ENCODE data around the gene DYRK3.
A peak's percentile ranks its signal among the peaks of the same experiment; 100 is the strongest.

Gene DYRK3

DNA sequence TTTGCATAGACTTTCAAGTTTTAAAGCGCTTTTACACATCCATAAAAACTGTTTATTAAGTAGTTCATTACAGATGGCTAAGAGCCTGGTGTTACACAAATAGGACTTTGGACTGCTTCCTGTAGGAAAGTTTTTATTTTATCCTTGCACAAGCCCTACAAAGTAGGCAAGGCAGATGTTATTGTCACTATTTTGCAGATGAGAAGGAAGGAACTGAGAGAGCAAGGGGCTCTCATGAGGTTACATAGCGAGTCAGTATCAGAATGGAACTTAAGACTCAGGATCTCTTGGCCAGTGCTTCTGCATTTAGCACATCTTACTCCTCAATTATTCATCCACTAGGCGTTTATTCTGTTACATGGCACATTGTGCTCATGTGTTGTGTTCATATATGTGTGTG lies 46.8 kb downstream of the DYRK3 start:
- ChIA-PET POLR2A (no interaction called here), CTCF (interaction anchor here (1.0 to 3.8 kb wide), 2 partner anchors 12 to 19 kb away, joined by 3 to 24 read pairs; no protein-coding TSS in a partner anchor)
- DNase-seq (ENCODE audit: low read depth, low spot score): no peak
- no peak overlapping the region for H3K4me3 ChIP-seq (ENCODE audit: low read depth, low read length)
- TF ChIP-seq, protein P1, sequence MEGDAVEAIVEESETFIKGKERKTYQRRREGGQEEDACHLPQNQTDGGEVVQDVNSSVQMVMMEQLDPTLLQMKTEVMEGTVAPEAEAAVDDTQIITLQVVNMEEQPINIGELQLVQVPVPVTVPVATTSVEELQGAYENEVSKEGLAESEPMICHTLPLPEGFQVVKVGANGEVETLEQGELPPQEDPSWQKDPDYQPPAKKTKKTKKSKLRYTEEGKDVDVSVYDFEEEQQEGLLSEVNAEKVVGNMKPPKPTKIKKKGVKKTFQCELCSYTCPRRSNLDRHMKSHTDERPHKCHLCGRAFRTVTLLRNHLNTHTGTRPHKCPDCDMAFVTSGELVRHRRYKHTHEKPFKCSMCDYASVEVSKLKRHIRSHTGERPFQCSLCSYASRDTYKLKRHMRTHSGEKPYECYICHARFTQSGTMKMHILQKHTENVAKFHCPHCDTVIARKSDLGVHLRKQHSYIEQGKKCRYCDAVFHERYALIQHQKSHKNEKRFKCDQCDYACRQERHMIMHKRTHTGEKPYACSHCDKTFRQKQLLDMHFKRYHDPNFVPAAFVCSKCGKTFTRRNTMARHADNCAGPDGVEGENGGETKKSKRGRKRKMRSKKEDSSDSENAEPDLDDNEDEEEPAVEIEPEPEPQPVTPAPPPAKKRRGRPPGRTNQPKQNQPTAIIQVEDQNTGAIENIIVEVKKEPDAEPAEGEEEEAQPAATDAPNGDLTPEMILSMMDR (IDR thresholded peaks at IDR 0.05; ENCODE audit: insufficient read depth, low read length, missing control alignments): no peak

DNA sequence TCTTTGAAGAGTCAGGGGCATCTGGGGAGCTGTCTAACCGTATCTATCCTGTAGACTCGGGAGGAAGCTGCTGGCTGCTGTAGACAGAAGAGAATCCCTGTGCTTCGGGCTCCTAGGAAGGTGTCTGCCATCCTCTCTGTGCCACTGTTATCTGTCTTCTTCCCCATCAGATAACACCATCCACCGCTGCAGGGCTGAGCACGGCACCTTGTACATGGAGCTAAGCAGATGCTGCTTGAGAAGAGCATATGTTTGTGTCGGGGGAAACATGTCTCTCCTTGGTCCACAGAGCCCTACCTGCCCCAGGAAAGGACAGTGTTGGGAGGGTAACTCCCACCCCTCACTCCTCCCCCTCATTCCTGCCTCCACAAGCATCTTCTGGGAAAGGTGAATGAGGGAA lies 48.0 kb downstream of the DYRK3 start:
- TF ChIP-seq, protein P1 (IDR thresholded peaks at IDR 0.05; ENCODE audit: insufficient read depth, low read length, missing control alignments): no peak
- no peak for DNase-seq (ENCODE audit: low read depth, low spot score)
- CTCF ChIA-PET: interaction anchor here (0.9 to 3.8 kb wide), 5 partner anchors 8 to 229 kb away, joined by 3 to 24 read pairs (median 4); no protein-coding TSS in a partner anchor
- POLR2A ChIA-PET: no interaction called here
- no peak overlapping the region for H3K4me3 ChIP-seq (ENCODE audit: low read depth, low read length)

DNA sequence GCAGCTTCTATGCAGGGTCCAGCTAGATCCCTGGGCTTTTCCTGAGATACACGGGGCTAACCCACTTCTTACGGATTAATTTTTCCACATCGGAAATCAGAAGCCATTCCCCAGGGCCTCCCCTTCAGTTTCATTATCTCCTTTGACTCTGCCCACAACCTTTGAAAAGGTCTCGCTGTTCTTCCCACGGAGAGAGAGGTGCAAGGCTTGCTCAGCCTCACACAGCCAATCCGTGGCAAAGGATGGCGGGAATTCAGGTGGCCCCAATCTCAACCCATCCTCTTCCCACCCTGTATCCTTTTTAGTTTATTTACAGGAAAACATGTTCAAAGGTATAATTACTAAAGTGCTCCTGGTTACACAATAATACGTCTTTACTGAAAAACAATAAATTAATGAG lies 48.7 kb downstream of the DYRK3 start:
- no peak overlapping the region for H3K4me3 ChIP-seq (ENCODE audit: low read depth, low read length)
- TF ChIP-seq, protein P1 (IDR thresholded peaks at IDR 0.05; ENCODE audit: insufficient read depth, low read length, missing control alignments): no peak
- CTCF ChIA-PET: interaction anchor here (1.0 to 3.8 kb wide), 4 partner anchors 9 to 228 kb away, joined by 4 to 24 read pairs (median 6); no protein-coding TSS in a partner anchor
- no peak for DNase-seq (ENCODE audit: low read depth, low spot score)
- POLR2A ChIA-PET: interaction anchor here (1.1 to 1.4 kb wide), 2 partner anchors 11 to 22 kb away, joined by 3 to 4 read pairs; no protein-coding TSS in a partner anchor

DNA sequence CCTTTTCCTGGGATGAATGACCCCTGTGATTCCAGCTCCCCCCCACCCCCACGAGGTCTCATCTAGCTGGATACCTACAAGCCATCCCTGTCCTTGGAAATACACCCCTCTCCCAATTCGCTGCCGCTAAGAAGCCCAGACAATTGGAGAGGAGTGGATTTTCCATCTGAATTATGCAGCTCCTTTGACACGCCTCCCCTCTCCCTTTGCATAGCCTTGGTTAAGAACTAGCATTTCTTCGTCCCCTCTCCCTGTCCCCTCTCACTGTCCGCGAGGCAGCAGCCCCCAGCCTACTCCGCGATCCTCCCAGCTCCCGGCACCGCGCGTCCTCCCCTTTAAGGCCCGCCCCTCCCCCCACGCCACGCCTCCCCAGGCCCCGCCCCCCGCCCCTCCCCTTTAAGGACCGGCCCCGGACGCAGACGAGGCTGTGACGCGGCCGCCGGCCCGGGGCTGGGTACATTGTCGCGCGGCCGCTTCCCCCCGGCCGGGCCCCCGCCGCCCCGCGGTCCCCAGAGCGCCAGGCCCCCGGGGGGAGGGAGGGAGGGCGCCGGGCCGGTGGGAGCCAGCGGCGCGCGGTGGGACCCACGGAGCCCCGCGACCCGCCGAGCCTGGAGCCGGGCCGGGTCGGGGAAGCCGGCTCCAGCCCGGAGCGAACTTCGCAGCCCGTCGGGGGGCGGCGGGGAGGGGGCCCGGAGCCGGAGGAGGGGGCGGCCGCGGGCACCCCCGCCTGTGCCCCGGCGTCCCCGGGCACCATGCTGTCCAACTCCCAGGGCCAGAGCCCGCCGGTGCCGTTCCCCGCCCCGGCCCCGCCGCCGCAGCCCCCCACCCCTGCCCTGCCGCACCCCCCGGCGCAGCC lies 49.4 kb downstream of the DYRK3 start, which contains the start of gene MAPKAPK2:
Gene MAPKAPK2 (plus strand): TSS at position 428 of the 856 bp plus-strand sequence. CDS start 325 bp downstream, at position 753.
- ChIA-PET POLR2A (interaction anchor here (1.1 to 1.4 kb wide), 2 partner anchors 12 to 21 kb away, joined by 3 to 4 read pairs; no protein-coding TSS in a partner anchor), CTCF (interaction anchor here (1.3 to 3.8 kb wide), 3 partner anchors 10 to 21 kb away, joined by 4 to 24 read pairs (median 9); no protein-coding TSS in a partner anchor)
- DNase-seq (ENCODE audit: low read depth, low spot score): no peak
- TF ChIP-seq, protein P1 (IDR thresholded peaks at IDR 0.05; ENCODE audit: insufficient read depth, low read length, missing control alignments): no peak
- peak within 1 kb of the TSS; percentile 81 for H3K4me3 ChIP-seq (ENCODE audit: low read depth, low read length)

DNA sequence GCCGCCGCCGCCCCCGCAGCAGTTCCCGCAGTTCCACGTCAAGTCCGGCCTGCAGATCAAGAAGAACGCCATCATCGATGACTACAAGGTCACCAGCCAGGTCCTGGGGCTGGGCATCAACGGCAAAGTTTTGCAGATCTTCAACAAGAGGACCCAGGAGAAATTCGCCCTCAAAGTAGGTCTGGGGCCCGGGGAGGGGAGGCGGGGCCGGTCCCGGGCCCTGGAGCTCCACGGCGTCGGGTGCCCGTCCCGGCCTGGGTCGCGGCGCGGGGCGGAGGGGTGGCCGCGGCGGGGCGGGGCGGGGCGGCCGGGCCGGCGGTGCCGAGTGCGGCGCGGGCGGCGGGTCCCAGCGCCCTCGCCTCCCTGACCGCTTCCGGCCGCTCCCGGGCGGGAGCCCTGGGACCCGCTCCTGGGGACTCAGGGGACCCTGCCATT lies 50.0 kb downstream of the DYRK3 start:
- H3K4me3 ChIP-seq (ENCODE audit: low read depth, low read length): peak overlapping the region; percentile 81
- CTCF ChIA-PET: interaction anchor here (3.8 kb wide), 1 partner anchor 22 kb away, joined by 24 read pairs; no protein-coding TSS in a partner anchor
- POLR2A ChIA-PET: no interaction called here
- DNase-seq (ENCODE audit: low read depth, low spot score): no peak
- TF ChIP-seq, protein P1 (IDR thresholded peaks at IDR 0.05; ENCODE audit: insufficient read depth, low read length, missing control alignments): no peak

Data from AG04449 (cell line).